AG09309 (cell line): ENCODE data around the gene DAG1.
A peak's percentile ranks its signal among the peaks of the same experiment; 100 is the strongest.

Source experiments
- DNase-seq: peaks from one replicate; pipeline ENCODE4 v3.0.0-alpha.2; 2010; ENCODE audit warnings: low read depth
- H3K4me3 ChIP-seq: 2 replicates; pipeline ENCODE4 v1.5.1; 2011; ENCODE audit warnings: mild to moderate bottlenecking, low read depth, low read length, moderate library complexity; ENCODE audit not compliant: control insufficient read depth
- CTCF ChIP-seq: IDR thresholded peaks from 2 replicates; pipeline ENCODE4 v1.5.1; 2011; ENCODE audit warnings: mild to moderate bottlenecking, low read depth, low read length, inconsistent platforms; ENCODE audit not compliant: insufficient read depth, control insufficient read depth; ENCODE audit errors: missing control alignments

The DAG1 gene

GRCh38 chr3:49469037-49469935, 781 bp upstream of the DAG1 start:
- TF ChIP-seq CTCF: no peak
- peak; percentile 44 for DNase-seq
- H3K4me3 ChIP-seq: peak overlapping the region; percentile 40

GRCh38 chr3:49470714-49471420, 800 bp downstream of the DAG1 start:
- TF ChIP-seq CTCF: no peak
- peak overlapping the region; percentile 56 for H3K4me3 ChIP-seq
- no peak for DNase-seq

GRCh38 chr3:49471856-49472495, 1.9 kb downstream of the DAG1 start:
- H3K4me3 ChIP-seq: peak overlapping the region; percentile 3; the same call in 1 of the 2 replicates
- DNase-seq: no peak
- TF ChIP-seq CTCF: no peak

- no peak overlapping the region for H3K4me3 ChIP-seq
- DNase-seq: no peak
- TF ChIP-seq CTCF: no peak
Measured at GRCh38 chr3:49476563-49476962, 6.5 kb downstream of the DAG1 start.

- no peak for TF ChIP-seq CTCF
Measured at GRCh38 chr3:49482766-49483165, 12.7 kb downstream of the DAG1 start.

GRCh38 chr3:49484471-49484870, 14.4 kb downstream of the DAG1 start:
- no peak for TF ChIP-seq CTCF
- DNase-seq: no peak
- H3K4me3 ChIP-seq: no peak overlapping the region

More at GRCh38 chr3:49482766-49483165, 12.7 kb downstream of the DAG1 start:
- no peak for DNase-seq
- H3K4me3 ChIP-seq: no peak overlapping the region
